Fibroblast of gingiva (primary cell): ENCODE data around the gene ZFAND3.
A peak's percentile ranks its signal among the peaks of the same experiment; 100 is the strongest.
"Not testable (repeated sequence)": the region's sequence is repeated elsewhere in the genome, so short reads cannot be mapped to it uniquely, and the experiment has no call there.

Experiments used
- DNase-seq: peaks from one replicate; pipeline ENCODE4 v3.0.0-alpha.2; 2011; ENCODE audit warnings: low read depth

The ZFAND3 gene

GRCh38 chr6:37936906-37937305 is 117.4 kb downstream of the ZFAND3 start:
- DNase-seq, result no peak

GRCh38 chr6:37938909-37939308 is 119.4 kb downstream of the ZFAND3 start:
- peak; percentile 34 for DNase-seq

- DNase-seq, result peak; percentile 59
Measured at GRCh38 chr6:37940074-37940847, 120.7 kb downstream of the ZFAND3 start.

- DNase-seq, result no peak
Measured at GRCh38 chr6:37941871-37942270, 122.3 kb downstream of the ZFAND3 start.

GRCh38 chr6:37942606-37943376 is 123.3 kb downstream of the ZFAND3 start:
- no peak for DNase-seq

GRCh38 chr6:37943436-37944058 is 124.0 kb downstream of the ZFAND3 start:
- no peak for DNase-seq

- DNase-seq, result no peak
Measured at GRCh38 chr6:37946057-37946456, 126.5 kb downstream of the ZFAND3 start.

- no peak for DNase-seq
Measured at GRCh38 chr6:37947468-37947867, 127.9 kb downstream of the ZFAND3 start.

- not testable (repeated sequence) for DNase-seq
Measured at GRCh38 chr6:37948584-37948983, 129.1 kb downstream of the ZFAND3 start.

GRCh38 chr6:37952027-37952426 is 132.5 kb downstream of the ZFAND3 start:
- DNase-seq, result no peak

- DNase-seq, result no peak
Measured at GRCh38 chr6:37954791-37955190, 135.3 kb downstream of the ZFAND3 start.

GRCh38 chr6:37956711-37957275 is 137.3 kb downstream of the ZFAND3 start:
- no peak for DNase-seq

- DNase-seq, result no peak
Measured at GRCh38 chr6:37959061-37959460, 139.5 kb downstream of the ZFAND3 start.

GRCh38 chr6:37960139-37960935 is 140.8 kb downstream of the ZFAND3 start:
- DNase-seq, result no peak

GRCh38 chr6:37962481-37963080 is 143.1 kb downstream of the ZFAND3 start:
- DNase-seq, result not testable (repeated sequence)

- DNase-seq, result no peak
Measured at GRCh38 chr6:37965964-37966676, 146.6 kb downstream of the ZFAND3 start.

- no peak for DNase-seq
Measured at GRCh38 chr6:37966801-37967200, 147.3 kb downstream of the ZFAND3 start.

- no peak for DNase-seq
Measured at GRCh38 chr6:37967651-37968050, 148.1 kb downstream of the ZFAND3 start.

- no peak for DNase-seq
Measured at GRCh38 chr6:37971266-37971665, 151.7 kb downstream of the ZFAND3 start.

- DNase-seq, result no peak
Measured at GRCh38 chr6:37971711-37972390, 152.3 kb downstream of the ZFAND3 start.
